Measurements from ENCODE around the gene TBC1D20.

The TBC1D20 gene

DNA sequence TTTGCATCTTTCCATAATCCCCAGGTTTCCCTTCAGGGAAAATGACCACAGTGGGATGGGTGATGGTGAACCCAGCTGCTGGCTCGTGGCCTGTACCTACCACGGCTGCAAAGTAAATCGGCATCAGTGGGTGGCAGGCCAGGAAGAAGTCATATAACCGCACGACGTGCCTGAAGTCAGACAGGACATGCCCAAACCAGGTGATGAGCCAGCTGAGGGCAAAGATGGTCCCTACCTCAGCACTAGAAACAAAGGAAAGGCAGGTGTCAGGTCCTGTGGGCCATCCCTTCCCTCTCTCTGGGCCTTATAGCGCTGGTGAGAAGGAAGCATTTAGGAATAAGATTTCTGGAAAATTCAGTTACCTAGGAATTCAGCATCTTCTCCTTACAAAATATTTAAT is 22.2 kb downstream of the TBC1D20 start:
- DNase-seq (ENCODE audit: insufficient read length, low spot score) (no peak), FAIRE-seq (no peak)

- FAIRE-seq = no peak
- no peak for DNase-seq (ENCODE audit: insufficient read length, low spot score)
Measured at GRCh38 chr20:438571-439469, 23.5 kb downstream of the TBC1D20 start.

- DNase-seq (ENCODE audit: insufficient read length, low spot score) = no peak
- FAIRE-seq = no peak
Measured at GRCh38 chr20:437787-438486, 24.4 kb downstream of the TBC1D20 start.

DNA sequence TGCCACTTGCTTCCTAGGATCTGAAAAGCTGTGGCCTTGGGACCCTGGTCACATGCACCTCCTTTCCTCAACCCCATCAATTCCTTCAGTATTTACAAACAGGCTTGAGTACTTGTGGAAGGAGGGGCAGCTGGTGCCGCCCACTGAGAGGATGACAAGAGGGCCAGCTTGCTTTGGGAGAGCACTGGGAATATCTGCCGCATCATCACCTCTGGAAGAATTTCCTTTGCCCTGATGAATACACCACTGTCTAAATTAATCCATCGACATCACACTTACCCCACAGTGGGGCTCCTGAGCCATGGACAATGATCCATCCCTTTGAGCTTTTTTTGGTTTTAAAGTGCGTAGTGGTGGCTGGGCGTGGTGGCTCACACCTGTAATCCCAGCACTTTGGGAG is 25.9 kb downstream of the TBC1D20 start:
- FAIRE-seq = no peak
- no peak for DNase-seq (ENCODE audit: insufficient read length, low spot score)

DNA sequence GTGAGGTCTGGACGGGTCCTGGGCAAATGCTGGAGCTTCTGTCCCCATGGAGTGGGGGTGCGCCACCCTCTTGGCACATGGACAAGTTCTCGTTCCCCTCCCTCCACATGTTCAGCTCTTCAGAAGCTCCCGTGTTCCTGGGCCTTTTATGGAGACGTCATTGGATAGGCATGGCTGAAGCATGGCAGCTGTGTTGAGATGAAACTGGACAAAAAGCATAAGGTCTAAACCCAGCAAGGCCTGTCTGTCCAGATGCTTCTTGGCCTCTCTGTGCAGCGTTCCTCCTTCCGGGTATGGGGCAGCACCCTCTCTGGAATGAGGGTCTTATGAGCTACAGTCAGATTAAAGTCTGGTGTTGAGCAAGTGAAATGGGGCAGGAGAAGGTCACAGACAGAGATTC is 26.8 kb downstream of the TBC1D20 start:
- DNase-seq (ENCODE audit: insufficient read length, low spot score) (no peak), FAIRE-seq (no peak)

DNA sequence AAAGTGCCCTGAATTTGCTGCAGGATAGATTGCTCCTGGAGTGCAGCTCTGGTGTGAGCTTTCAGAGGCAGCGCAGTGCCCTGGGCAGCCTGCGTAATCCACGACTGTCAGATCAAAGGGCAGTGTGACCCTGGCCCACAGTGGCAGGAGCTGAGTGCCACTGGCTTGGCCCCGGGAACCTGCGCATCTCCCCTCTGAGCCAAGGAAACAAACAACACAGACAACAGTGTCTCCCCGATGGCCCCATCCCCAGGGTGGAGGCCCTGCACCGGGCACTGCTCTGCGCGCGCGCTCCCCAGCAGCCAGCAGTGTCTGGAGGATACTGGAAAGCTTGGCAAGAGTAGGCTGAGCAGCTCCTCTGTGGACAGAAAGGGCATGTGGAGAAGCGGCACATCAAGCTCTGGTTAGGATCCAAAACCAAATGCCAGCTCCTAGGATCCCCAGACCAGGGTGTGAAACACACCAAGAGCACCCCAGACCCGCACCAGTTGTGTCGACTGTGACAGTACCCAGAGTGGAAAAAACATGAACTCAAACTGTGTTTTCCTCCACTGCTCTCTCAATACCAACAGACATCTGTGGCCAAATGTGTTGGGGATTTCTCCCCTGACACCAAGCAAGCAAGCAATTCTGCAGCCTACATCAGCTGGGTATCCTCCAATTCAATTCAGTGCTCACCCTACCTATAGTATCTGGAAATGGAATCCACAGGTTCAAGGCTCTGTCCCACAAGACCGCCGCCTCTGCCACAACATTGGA is 27.5 kb downstream of the TBC1D20 start:
- no peak for FAIRE-seq
- DNase-seq (ENCODE audit: insufficient read length, low spot score) = no peak

DNA sequence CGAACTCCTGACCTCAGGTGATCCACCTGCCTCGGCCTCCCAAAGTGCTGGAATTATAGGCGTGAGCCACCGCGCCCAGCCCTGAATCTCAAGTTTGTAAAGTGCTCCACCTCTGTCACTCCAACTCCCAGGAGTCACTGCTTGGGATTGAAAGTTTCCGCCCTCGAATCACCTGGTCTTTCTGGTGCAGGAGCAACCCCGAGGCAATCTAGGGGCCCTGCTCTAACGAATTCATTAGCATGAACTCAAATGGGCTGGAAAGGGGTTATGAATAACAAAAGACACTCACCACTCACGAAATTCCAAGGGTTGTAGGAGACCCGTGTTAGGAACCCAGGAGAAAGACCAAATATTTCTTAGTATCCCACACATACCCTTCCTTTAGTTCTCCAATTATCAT is 28.1 kb downstream of the TBC1D20 start:
- FAIRE-seq (no peak), DNase-seq (ENCODE audit: insufficient read length, low spot score) (no peak)

DNA sequence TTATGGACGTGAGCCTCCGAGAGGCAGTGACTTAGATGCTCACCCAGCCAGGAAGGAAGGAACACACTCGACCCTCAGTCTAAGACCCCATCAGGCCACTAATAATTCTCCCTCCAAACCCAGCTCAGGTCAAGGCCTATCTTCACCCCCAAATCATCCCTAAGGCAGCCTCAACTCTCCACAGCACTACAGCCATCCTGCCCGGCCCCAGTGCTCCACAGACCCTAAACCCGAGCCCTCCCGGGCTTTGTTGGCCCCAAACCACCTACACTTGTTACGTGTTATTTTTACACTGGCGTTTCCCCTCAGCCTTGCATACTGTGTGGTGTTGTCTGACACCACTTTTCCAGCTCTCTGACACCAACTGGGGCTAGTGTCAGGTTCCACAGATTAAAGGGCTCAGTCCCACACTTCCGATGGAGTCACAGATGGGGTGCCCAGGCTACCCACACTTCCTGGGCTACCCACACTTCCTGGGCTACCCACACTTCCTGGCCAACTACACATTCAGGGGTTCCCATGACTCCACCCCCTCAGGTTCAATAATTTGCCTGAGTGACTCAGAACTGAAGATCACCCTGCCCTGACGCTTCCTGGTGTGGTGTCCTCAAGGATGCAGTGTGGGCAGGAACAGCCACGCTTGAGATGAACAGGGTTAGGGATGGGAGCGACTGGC is 28.9 kb downstream of the TBC1D20 start:
- no peak for FAIRE-seq
- no peak for DNase-seq (ENCODE audit: insufficient read length, low spot score)

DNA sequence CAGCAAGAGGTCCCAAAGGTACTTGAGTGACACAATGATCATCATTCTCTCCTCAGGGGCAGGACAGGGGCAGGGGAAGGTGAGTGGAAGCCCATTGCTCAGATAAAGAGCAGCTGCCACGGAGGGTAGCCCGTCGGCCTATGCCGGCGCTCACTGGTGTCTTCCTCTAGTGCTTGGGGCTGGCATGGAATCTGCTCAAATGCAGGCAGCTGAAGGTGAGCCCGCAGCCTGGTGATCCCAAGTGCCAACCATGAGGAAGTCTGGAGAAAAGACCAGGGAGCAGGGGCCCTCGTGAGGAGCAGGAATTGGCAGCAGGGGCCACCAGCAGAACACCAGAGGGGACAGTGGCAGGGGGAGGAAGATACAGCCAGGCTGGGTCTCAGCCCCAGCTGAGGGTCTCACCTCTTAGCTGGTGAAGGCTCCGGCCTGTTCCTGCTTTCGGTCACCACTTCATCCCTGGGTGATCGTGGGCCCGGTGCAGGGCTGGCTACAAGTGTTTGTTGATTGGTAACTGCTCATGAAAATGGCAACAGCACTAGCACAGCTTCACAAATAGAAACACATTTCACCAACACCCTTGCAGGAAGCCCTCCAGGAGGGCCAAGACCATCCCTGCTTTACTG is 29.5 kb downstream of the TBC1D20 start:
- DNase-seq (ENCODE audit: insufficient read length, low spot score) = no peak
- no peak for FAIRE-seq

DNA sequence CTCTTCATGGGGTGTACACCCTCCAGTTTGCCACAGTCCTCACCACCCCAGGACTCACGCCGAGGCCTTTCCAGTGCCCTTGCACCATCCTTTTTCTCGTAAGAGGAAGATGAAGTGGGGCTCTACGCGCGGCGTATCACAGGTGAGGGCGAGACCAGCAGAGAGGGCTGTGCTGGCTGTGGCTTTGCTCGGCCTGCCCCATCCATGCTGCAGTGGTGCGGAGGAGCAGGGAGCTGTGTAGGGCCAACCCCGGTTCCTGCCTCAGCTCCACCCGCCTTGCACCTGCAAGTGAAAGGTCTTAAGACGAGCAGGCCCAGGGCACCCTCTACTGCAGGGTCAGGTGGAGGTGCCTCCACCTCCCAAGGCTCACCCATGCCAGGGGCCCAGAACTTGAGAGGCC is 30.1 kb downstream of the TBC1D20 start:
- DNase-seq (ENCODE audit: insufficient read length, low spot score) (no peak), FAIRE-seq (no peak)

- DNase-seq (ENCODE audit: insufficient read length, low spot score) (peak; percentile 77), FAIRE-seq (peak; percentile 16)
Measured at GRCh38 chr20:431012-431904, 31.1 kb downstream of the TBC1D20 start.

DNA sequence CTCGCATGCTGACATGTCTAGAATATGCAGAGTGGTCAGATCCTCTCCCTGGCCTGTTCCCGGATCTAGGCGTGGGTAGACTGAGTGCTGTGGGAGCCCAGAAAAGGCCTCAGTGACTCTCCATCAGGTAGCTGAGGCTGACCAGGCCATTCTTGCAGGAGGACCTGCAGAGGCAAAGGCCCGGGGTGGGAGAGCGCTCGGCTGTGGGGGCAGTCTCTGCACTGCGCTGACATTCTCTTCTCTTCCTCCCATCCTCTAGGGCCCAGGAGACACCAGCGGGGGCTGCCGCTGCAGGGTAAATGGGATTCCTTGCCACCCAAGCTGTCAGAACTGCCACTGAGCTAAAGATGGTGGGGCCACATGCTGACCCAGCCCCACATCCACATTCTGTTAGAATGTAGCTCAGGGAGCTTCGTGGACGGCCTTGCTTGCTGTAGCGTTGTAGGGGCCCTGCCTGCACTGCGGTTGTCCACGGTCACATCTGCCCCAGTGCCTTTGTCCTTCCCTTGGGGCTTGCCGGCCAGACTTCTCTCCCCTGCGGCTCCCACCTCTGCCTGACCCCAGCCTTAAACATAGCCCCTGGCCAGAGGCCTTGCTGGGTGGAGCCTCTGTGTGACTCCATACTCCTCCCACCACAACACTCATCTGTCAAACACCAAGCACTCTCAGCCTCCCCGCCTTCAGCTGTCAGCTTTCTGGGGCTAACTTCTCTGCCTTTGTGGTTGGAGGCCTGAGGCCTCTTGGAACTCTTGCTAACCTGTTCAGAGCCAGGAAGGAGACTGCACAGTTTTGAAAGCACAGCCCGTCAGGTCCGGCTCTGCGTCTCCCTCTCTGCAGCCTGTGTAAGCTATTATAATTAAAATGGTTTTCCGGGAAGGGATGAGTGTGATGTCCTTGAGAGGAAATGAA is 32.0 kb downstream of the TBC1D20 start:
- no peak for DNase-seq (ENCODE audit: insufficient read length, low spot score)
- FAIRE-seq = peak; percentile 23

DNA sequence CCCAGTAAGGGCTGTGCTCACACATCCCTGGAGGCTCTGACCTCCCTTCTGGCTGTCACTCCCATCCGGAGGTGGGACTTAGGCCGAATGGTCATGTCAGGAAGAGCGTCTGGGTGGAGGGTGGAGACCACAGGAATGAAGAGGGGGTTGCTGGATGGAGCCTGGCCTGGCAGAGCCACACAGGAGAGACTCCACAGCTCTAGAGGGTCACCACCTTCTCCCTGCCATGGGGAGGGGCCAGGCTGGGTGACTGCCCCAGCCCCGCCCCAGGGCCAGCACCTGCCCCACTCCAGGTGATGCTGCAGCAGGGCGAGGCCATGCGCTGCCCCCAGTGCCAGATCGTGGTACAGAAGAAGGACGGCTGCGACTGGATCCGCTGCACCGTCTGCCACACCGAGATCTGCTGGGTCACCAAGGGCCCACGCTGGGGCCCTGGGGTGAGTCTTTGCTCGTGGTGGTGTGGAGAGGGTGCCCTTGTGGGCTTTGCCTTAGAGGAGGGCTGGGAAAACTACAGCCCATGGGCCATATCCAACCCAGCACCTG is 33.6 kb downstream of the TBC1D20 start:
- DNase-seq (ENCODE audit: insufficient read length, low spot score) (no peak), FAIRE-seq (no peak)

DNA sequence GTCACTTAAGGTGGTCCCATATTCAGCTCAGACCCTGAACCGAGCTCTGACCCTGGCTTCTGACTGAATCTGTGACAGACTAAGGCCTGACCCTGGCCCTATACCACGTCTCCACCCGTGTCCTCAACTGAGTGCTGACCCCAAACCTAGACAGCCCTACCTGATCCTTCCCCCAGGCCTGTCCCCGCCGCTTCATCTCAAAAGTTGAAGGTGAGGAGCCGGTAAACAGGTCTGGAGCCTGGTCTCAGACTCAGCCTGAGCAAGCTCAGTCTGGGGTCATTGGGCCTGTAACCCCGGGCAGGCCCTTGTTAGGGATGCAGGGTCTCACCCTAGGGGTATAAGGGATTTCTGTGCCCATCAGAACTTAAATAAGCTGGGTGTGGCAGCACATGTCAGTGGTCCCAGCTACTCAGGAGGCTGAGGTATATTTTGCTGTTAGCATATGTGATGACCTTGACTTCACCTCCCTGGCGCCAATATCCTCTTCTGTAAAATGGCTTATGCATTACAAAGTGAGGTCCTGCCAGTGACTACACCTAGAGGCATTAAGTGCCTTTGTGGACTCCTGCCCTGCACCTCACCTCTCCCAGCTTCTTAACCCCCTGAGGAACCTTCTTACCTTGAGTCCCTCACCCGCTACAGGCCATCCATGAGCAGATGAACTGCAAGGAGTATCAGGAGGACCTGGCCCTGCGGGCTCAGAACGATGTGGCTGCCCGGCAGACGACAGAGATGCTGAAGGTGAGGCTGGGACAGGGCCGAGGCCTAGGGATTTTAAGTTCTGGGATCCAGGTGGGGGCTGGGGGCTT is 34.3 kb downstream of the TBC1D20 start:
- FAIRE-seq (no peak), DNase-seq (ENCODE audit: insufficient read length, low spot score) (no peak)

- DNase-seq (ENCODE audit: insufficient read length, low spot score) = no peak
Measured at GRCh38 chr20:427401-427800, 34.9 kb downstream of the TBC1D20 start.

GRCh38 chr20:426566-426965 is 35.8 kb downstream of the TBC1D20 start:
- DNase-seq (ENCODE audit: insufficient read length, low spot score) = no peak
- no peak for FAIRE-seq

More at GRCh38 chr20:427401-427800, 34.9 kb downstream of the TBC1D20 start:
- no peak for FAIRE-seq

- DNase-seq (ENCODE audit: insufficient read length, low spot score) (no peak), FAIRE-seq (no peak)
Measured at GRCh38 chr20:421685-422250, 40.6 kb downstream of the TBC1D20 start.

All from HTR-8/SVneo (cell line).